Activated CD8-positive, alpha-beta memory T cell treated with anti-CD3 and anti-CD28 coated beads, Interleukin-2, amount 10 ng/mL, durations not matched to agents 7 days and 5 days (primary cell): ENCODE data around the gene TMEM131L. TPM values are rescaled to one million over a fixed set of nuclear protein-coding genes. Genes with fewer than 3 reads are reported as not detected.

ENCODE experiments used
- ATAC-seq: fragments of 150-1000 bp; cut with Tn5 transposase; one replicate; pipeline ENCODE4 v1.10.0; 2021; ENCODE audit warnings: moderate library complexity
- CTCF ChIA-PET: fragments of 350-600 bp; sonication (Branson Sonifier 250); formaldehyde crosslinking; loops from one replicate; lab custom pipeline; 2021; ENCODE audit warnings: antibody characterized with exemption; lab: Charles Lee
- DNase-seq: peaks from one replicate; pipeline ENCODE4 v3.0.0-alpha.2; 2020
- H3K27ac Mint-ChIP-seq: one replicate; pipeline ENCODE4 v1.8.0; 2021; ENCODE audit warnings: mild to moderate bottlenecking, mixed read lengths
- H3K27me3 Mint-ChIP-seq: one replicate; pipeline ENCODE4 v1.8.0; 2021; ENCODE audit warnings: mixed read lengths
- H3K36me3 Mint-ChIP-seq: one replicate; pipeline ENCODE4 v1.8.0; 2021; ENCODE audit warnings: mild to moderate bottlenecking, mixed read lengths
- H3K4me1 Mint-ChIP-seq: one replicate; pipeline ENCODE4 v1.8.0; 2021; ENCODE audit warnings: mixed read lengths
- H3K4me3 Mint-ChIP-seq: one replicate; pipeline ENCODE4 v1.8.0; 2021; ENCODE audit warnings: mild to moderate bottlenecking, moderate library complexity, mixed read lengths
- H3K9me3 Mint-ChIP-seq: one replicate; pipeline ENCODE4 v1.8.0; 2022; ENCODE audit warnings: low read depth, mixed read lengths
- total RNA-seq, 2 experiments: library from RNA; stranded (reverse); gene quantifications; one replicate each; pipeline ENCODE4 v1.2.3, GENCODE V29; 2021

Gene TMEM131L
- total RNA-seq, 2 experiments from 2014 or later: 29.2 to 34.0 TPM

- ATAC-seq: no peak
Measured at GRCh38 chr4:153645183-153645582, 179.0 kb downstream of the TMEM131L start.

GRCh38 chr4:153646261-153646660 lies 180.1 kb downstream of the TMEM131L start:
- ATAC-seq: no peak
- Mint-ChIP-seq H3K9me3 (no peaks in the 10 kb centered on the region), H3K27ac (no peak overlapping the region), H3K4me3 (no peak overlapping the region), H3K4me1 (peaks cover 15% of the 10 kb centered on the region), H3K27me3 (no peaks in the 10 kb centered on the region), H3K36me3 (no peaks in the 10 kb centered on the region)
- no peak for DNase-seq
- CTCF ChIA-PET: interaction anchor here (0.9 to 1.4 kb wide), 2 partner anchors 11 to 302 kb away, joined by 3 to 4 read pairs; partner anchors contain the start of gene MND1

More at GRCh38 chr4:153645183-153645582, 179.0 kb downstream of the TMEM131L start:
- Mint-ChIP-seq H3K27ac (no peak overlapping the region), H3K4me1 (peaks cover 14% of the 10 kb centered on the region), H3K36me3 (no peaks in the 10 kb centered on the region), H3K27me3 (no peaks in the 10 kb centered on the region), H3K9me3 (no peaks in the 10 kb centered on the region), H3K4me3 (no peak overlapping the region)
- CTCF ChIA-PET: interaction anchor here (1.1 to 4.3 kb wide), 7 partner anchors 11 to 562 kb away, joined by 3 to 71 read pairs (median 3); partner anchors contain the start of genes MND1 and TMEM131L
- no peak for DNase-seq

- Mint-ChIP-seq H3K27ac (no peak overlapping the region), H3K4me1 (peaks cover 19% of the 10 kb centered on the region), H3K36me3 (no peaks in the 10 kb centered on the region), H3K27me3 (no peaks in the 10 kb centered on the region), H3K9me3 (no peaks in the 10 kb centered on the region), H3K4me3 (no peak overlapping the region)
- DNase-seq (no peak), ATAC-seq (no peak)
- CTCF ChIA-PET: interaction anchor here (0.9 to 2.0 kb wide), 4 partner anchors 12 to 303 kb away, joined by 3 to 11 read pairs (median 4); partner anchors contain the start of gene MND1
Measured at GRCh38 chr4:153646978-153647377, 180.8 kb downstream of the TMEM131L start.

GRCh38 chr4:153647975-153648374 lies 181.8 kb downstream of the TMEM131L start:
- Mint-ChIP-seq H3K27ac (no peak overlapping the region), H3K36me3 (no peaks in the 10 kb centered on the region), H3K9me3 (no peaks in the 10 kb centered on the region), H3K27me3 (no peaks in the 10 kb centered on the region), H3K4me3 (no peak overlapping the region), H3K4me1 (peaks cover 22% of the 10 kb centered on the region)
- CTCF ChIA-PET: interaction anchor here (1.0 to 2.0 kb wide), 3 partner anchors 102 to 505 kb away, joined by 4 to 11 read pairs (median 4); no protein-coding TSS in a partner anchor
- DNase-seq: no peak
- ATAC-seq: no peak

- no peak for DNase-seq
- H3K27me3 Mint-ChIP-seq: no peaks in the 10 kb centered on the region
- no peaks in the 10 kb centered on the region for H3K36me3 Mint-ChIP-seq
- H3K4me3 Mint-ChIP-seq: no peak overlapping the region
- no peaks in the 10 kb centered on the region for H3K9me3 Mint-ChIP-seq
- no peak overlapping the region for H3K27ac Mint-ChIP-seq
- H3K4me1 Mint-ChIP-seq: peaks cover 17% of the 10 kb centered on the region
- no peak for ATAC-seq
- CTCF ChIA-PET: interaction anchor here (0.7 to 2.2 kb wide), 8 partner anchors 56 to 513 kb away, joined by 3 to 5 read pairs (median 3); partner anchors contain the start of gene MND1
Measured at GRCh38 chr4:153649572-153649991, 183.4 kb downstream of the TMEM131L start.

- Mint-ChIP-seq H3K4me1 (peaks cover 20% of the 10 kb centered on the region), H3K4me3 (no peak overlapping the region), H3K9me3 (no peaks in the 10 kb centered on the region), H3K36me3 (no peaks in the 10 kb centered on the region), H3K27me3 (peaks cover 6% of the 10 kb centered on the region), H3K27ac (peak overlapping the region; percentile 79)
- ATAC-seq (no peak), DNase-seq (no peak)
- CTCF ChIA-PET: interaction anchor here (0.7 to 2.2 kb wide), 5 partner anchors 8 to 306 kb away, joined by 3 to 8 read pairs (median 3); no protein-coding TSS in a partner anchor
Measured at GRCh38 chr4:153651116-153651515, 185.0 kb downstream of the TMEM131L start.

GRCh38 chr4:153651587-153651986 lies 185.4 kb downstream of the TMEM131L start:
- ATAC-seq (peak; percentile 93), DNase-seq (peak; percentile 75)
- no peaks in the 10 kb centered on the region for H3K36me3 Mint-ChIP-seq
- CTCF ChIA-PET: interaction anchor here (1.1 to 1.8 kb wide), 3 partner anchors 8 to 255 kb away, joined by 3 to 8 read pairs (median 3); no protein-coding TSS in a partner anchor
- no peak overlapping the region for H3K4me3 Mint-ChIP-seq
- peaks cover 20% of the 10 kb centered on the region for H3K4me1 Mint-ChIP-seq
- peak overlapping the region; percentile 79 for H3K27ac Mint-ChIP-seq
- peaks cover 9% of the 10 kb centered on the region for H3K27me3 Mint-ChIP-seq
- H3K9me3 Mint-ChIP-seq: no peaks in the 10 kb centered on the region

GRCh38 chr4:153652051-153652784 lies 186.1 kb downstream of the TMEM131L start:
- DNase-seq: no peak
- Mint-ChIP-seq H3K4me1 (peaks cover 20% of the 10 kb centered on the region), H3K9me3 (no peaks in the 10 kb centered on the region), H3K27me3 (peaks cover 11% of the 10 kb centered on the region), H3K27ac (peak overlapping the region; percentile 79), H3K4me3 (no peak overlapping the region), H3K36me3 (no peaks in the 10 kb centered on the region)
- CTCF ChIA-PET: interaction anchor here (0.9 to 1.2 kb wide), 4 partner anchors 9 to 18 kb away, joined by 3 to 8 read pairs (median 4); no protein-coding TSS in a partner anchor
- no peak for ATAC-seq

- DNase-seq (no peak), ATAC-seq (no peak)
- peaks cover 17% of the 10 kb centered on the region for H3K4me1 Mint-ChIP-seq
- no peak overlapping the region for H3K4me3 Mint-ChIP-seq
- H3K9me3 Mint-ChIP-seq: no peaks in the 10 kb centered on the region
- CTCF ChIA-PET: interaction anchor here (1.0 kb wide), 1 partner anchor 12 kb away, joined by 4 read pairs; no protein-coding TSS in a partner anchor
- H3K27me3 Mint-ChIP-seq: peaks cover 17% of the 10 kb centered on the region
- no peaks in the 10 kb centered on the region for H3K36me3 Mint-ChIP-seq
- no peak overlapping the region for H3K27ac Mint-ChIP-seq
Measured at GRCh38 chr4:153655002-153655541, 188.9 kb downstream of the TMEM131L start.

- peaks cover 17% of the 10 kb centered on the region for H3K27me3 Mint-ChIP-seq
- H3K36me3 Mint-ChIP-seq: no peaks in the 10 kb centered on the region
- H3K4me1 Mint-ChIP-seq: peaks cover 17% of the 10 kb centered on the region
- H3K9me3 Mint-ChIP-seq: no peaks in the 10 kb centered on the region
- DNase-seq: no peak
- ATAC-seq: no peak
- no peak overlapping the region for H3K4me3 Mint-ChIP-seq
- CTCF ChIA-PET: no interaction called here
- no peak overlapping the region for H3K27ac Mint-ChIP-seq
Measured at GRCh38 chr4:153655928-153656327, 189.8 kb downstream of the TMEM131L start.

- CTCF ChIA-PET: no interaction called here
- peaks cover 3% of the 10 kb centered on the region for H3K9me3 Mint-ChIP-seq
- DNase-seq (no peak), ATAC-seq (no peak)
- no peak overlapping the region for H3K27ac Mint-ChIP-seq
- no peaks in the 10 kb centered on the region for H3K36me3 Mint-ChIP-seq
- H3K4me1 Mint-ChIP-seq: no peaks in the 10 kb centered on the region
- H3K27me3 Mint-ChIP-seq: peaks cover 11% of the 10 kb centered on the region
- H3K4me3 Mint-ChIP-seq: no peak overlapping the region
Measured at GRCh38 chr4:153661215-153661822, 195.2 kb downstream of the TMEM131L start.

GRCh38 chr4:153661908-153662307 lies 195.7 kb downstream of the TMEM131L start:
- no peak overlapping the region for H3K27ac Mint-ChIP-seq
- H3K36me3 Mint-ChIP-seq: no peaks in the 10 kb centered on the region
- no peak overlapping the region for H3K4me3 Mint-ChIP-seq
- H3K27me3 Mint-ChIP-seq: peaks cover 7% of the 10 kb centered on the region
- peaks cover 3% of the 10 kb centered on the region for H3K9me3 Mint-ChIP-seq
- no peak for ATAC-seq
- no peak for DNase-seq
- H3K4me1 Mint-ChIP-seq: no peaks in the 10 kb centered on the region
- CTCF ChIA-PET: no interaction called here

- ATAC-seq: no peak
- Mint-ChIP-seq H3K27me3 (peaks cover 12% of the 10 kb centered on the region), H3K36me3 (no peaks in the 10 kb centered on the region), H3K9me3 (peaks cover 3% of the 10 kb centered on the region), H3K4me3 (no peak overlapping the region), H3K4me1 (no peaks in the 10 kb centered on the region), H3K27ac (no peak overlapping the region)
- CTCF ChIA-PET: interaction anchor here (1.4 kb wide), 1 partner anchor 20 kb away, joined by 4 read pairs; no protein-coding TSS in a partner anchor
- no peak for DNase-seq
Measured at GRCh38 chr4:153663667-153664066, 197.5 kb downstream of the TMEM131L start.
